ENCODE data around the gene ANXA5.

ANXA5 gene

GRCh38 chr4:121632636-121633035 is 64.1 kb downstream of the ANXA5 start:
- DNase-seq: no peak
